Hepatocyte (in vitro differentiated cells): Measurements from ENCODE around the gene PTPRD. TPM values are rescaled to one million over a fixed set of nuclear protein-coding genes. Genes with fewer than 3 reads are reported as not detected.

Source experiments
- DNase-seq: peaks from one replicate; pipeline ENCODE4 v3.0.0-alpha.2; 2016; ENCODE audit warnings: low spot score
- H2AFZ ChIP-seq: fragments of 200-600 bp; sonication (generic); 2 replicates; pipeline ENCODE4 v1.6.0; 2016; ENCODE audit warnings: antibody characterized with exemption, mild to moderate bottlenecking
- H3K27ac ChIP-seq: fragments of 200-600 bp; sonication (generic); 2 replicates; pipeline ENCODE4 v1.5.1; 2016; ENCODE audit warnings: mild to moderate bottlenecking
- H3K27me3 ChIP-seq: fragments of 200-600 bp; sonication (generic); 2 replicates; pipeline ENCODE4 v1.6.1; 2016
- H3K36me3 ChIP-seq: fragments of 200-600 bp; sonication (generic); replicated peaks from 2 replicates; pipeline ENCODE4 v1.5.1; 2016; ENCODE audit warnings: low read depth; ENCODE audit not compliant: insufficient read depth
- H3K4me1 ChIP-seq: fragments of 200-600 bp; sonication (generic); 2 replicates; pipeline ENCODE4 v1.5.1; 2016; ENCODE audit warnings: mild to moderate bottlenecking, moderate library complexity; ENCODE audit not compliant: insufficient read depth
- H3K4me2 ChIP-seq: fragments of 200-600 bp; sonication (generic); 2 replicates; pipeline ENCODE4 v1.6.0; 2016
- H3K4me3 ChIP-seq: fragments of 200-600 bp; sonication (generic); 2 replicates; pipeline ENCODE4 v1.5.1; 2016; ENCODE audit warnings: mild to moderate bottlenecking
- H3K79me2 ChIP-seq: fragments of 200-600 bp; sonication (generic); 2 replicates; pipeline ENCODE4 v1.6.0; 2017; ENCODE audit warnings: mild to moderate bottlenecking
- H3K9me2 ChIP-seq: fragments of 200-600 bp; sonication (generic); replicated peaks from 2 replicates; pipeline ENCODE4 v1.6.0; 2017; ENCODE audit warnings: mild to moderate bottlenecking; ENCODE audit not compliant: insufficient read depth
- H3K9me3 ChIP-seq: fragments of 200-600 bp; sonication (generic); 2 replicates; pipeline ENCODE4 v1.5.1; 2016; ENCODE audit warnings: low read depth, mild to moderate bottlenecking
- H4K20me1 ChIP-seq: fragments of 200-600 bp; sonication (generic); 2 replicates; pipeline ENCODE4 v1.6.0; 2016; ENCODE audit warnings: mild to moderate bottlenecking; ENCODE audit not compliant: insufficient read depth, poor library complexity, severe bottlenecking
- EZH2 ChIP-seq: fragments of 200-600 bp; sonication (generic); IDR thresholded peaks from 2 replicates; pipeline ENCODE4 v1.6.1; 2016; ENCODE audit warnings: antibody characterized with exemption, mild to moderate bottlenecking, borderline replicate concordance
- EZH2phosphoT487 ChIP-seq: fragments of 200-600 bp; sonication (generic); IDR thresholded peaks from one replicate; pipeline ENCODE4 v1.6.1; 2018; ENCODE audit warnings: antibody characterized with exemption, mild to moderate bottlenecking, low read depth, moderate library complexity; ENCODE audit not compliant: unreplicated experiment, severe bottlenecking
- WGBS: methylation state at CpG from one replicate; pipeline ENCODE4 v1.1.6; 2016; ENCODE audit warnings: low lambda C conversion rate; ENCODE audit errors: missing lambda C conversion rate; 5-methylcytosine and 5-hydroxymethylcytosine counted together
- polyA plus RNA-seq: library from polyadenylated mRNA; unstranded; fragments of >200 nt; fragmentation: Nextera tagmentation; extraction: Ambion mirVana; gene quantifications from 2 replicates; pipeline ENCODE4 v1.2.1, GENCODE V29; 2016
- total RNA-seq: library from RNA; depleted of rRNA; stranded (reverse); fragments of >200 nt; gene quantifications from 2 replicates; pipeline ENCODE4 v1.2.3, GENCODE V29; 2014
- TF ChIP-seq, protein P1 (sequence below): fragments of 200-600 bp; sonication (generic); IDR thresholded peaks from 2 replicates; pipeline ENCODE4 v1.5.1; 2016; ENCODE audit warnings: antibody characterized with exemption, mild to moderate bottlenecking; ENCODE audit not compliant: poor library complexity

Gene PTPRD
- total and polyA plus RNA-seq, 2 experiments from 2014 or later, result 6.5 to 77.6 TPM

- WGBS, result 97% methylated on average over 7 of the region's 7 CpGs
Observed at GRCh38 chr9:8448226-8448625, 2164.6 kb downstream of the PTPRD start.

DNA sequence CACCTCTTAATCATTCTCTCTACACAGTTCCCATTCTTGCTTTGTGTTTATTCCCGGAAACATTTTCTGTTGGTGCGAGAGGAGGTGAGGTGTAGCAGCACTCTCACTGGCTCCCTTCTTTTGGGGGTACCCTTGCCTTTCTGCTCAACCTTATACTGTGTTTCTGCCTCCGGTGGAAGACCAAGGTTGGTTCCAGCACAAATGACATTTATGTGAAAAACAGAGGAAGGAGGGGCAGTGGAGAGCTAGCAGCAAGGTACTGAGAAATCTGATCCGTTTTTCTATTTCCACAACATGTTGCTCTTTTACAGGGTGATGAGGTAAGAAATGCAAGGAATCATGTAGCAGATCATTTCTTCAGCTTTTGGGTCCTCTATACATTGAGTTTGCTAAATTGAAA, 2165.2 kb downstream of the PTPRD start:
- WGBS, result 76% methylated on average over 4 of the region's 4 CpGs
- H4K20me1 ChIP-seq, result no peaks in the 10 kb centered on the region

More at GRCh38 chr9:8448226-8448625, 2164.6 kb downstream of the PTPRD start:
- Histone ChIP-seq H3K79me2 (no peaks in the 10 kb centered on the region), H3K27ac (no peak overlapping the region), H4K20me1 (no peaks in the 10 kb centered on the region), H3K36me3 (no peaks in the 10 kb centered on the region), H2AFZ (no peak overlapping the region), H3K4me2 (no peak overlapping the region), H3K27me3 (no peaks in the 10 kb centered on the region), H3K9me3 (no peaks in the 10 kb centered on the region), H3K4me3 (no peak overlapping the region), H3K4me1 (no peaks in the 10 kb centered on the region), H3K9me2 (no peaks in the 10 kb centered on the region)
- DNase-seq, result no peak
- TF ChIP-seq, protein P1, sequence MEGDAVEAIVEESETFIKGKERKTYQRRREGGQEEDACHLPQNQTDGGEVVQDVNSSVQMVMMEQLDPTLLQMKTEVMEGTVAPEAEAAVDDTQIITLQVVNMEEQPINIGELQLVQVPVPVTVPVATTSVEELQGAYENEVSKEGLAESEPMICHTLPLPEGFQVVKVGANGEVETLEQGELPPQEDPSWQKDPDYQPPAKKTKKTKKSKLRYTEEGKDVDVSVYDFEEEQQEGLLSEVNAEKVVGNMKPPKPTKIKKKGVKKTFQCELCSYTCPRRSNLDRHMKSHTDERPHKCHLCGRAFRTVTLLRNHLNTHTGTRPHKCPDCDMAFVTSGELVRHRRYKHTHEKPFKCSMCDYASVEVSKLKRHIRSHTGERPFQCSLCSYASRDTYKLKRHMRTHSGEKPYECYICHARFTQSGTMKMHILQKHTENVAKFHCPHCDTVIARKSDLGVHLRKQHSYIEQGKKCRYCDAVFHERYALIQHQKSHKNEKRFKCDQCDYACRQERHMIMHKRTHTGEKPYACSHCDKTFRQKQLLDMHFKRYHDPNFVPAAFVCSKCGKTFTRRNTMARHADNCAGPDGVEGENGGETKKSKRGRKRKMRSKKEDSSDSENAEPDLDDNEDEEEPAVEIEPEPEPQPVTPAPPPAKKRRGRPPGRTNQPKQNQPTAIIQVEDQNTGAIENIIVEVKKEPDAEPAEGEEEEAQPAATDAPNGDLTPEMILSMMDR, result no peak
- no peak for TF ChIP-seq EZH2phosphoT487
- no peak for TF ChIP-seq EZH2

GRCh38 chr9:8437876-8438275, 2174.9 kb downstream of the PTPRD start:
- Histone ChIP-seq H3K4me1 (no peaks in the 10 kb centered on the region), H4K20me1 (no peaks in the 10 kb centered on the region), H3K9me2 (no peaks in the 10 kb centered on the region), H2AFZ (no peak overlapping the region), H3K36me3 (no peaks in the 10 kb centered on the region), H3K79me2 (no peaks in the 10 kb centered on the region), H3K27ac (no peak overlapping the region), H3K4me3 (no peak overlapping the region), H3K9me3 (no peaks in the 10 kb centered on the region), H3K27me3 (no peaks in the 10 kb centered on the region), H3K4me2 (no peak overlapping the region)
- DNase-seq, result no peak
- TF ChIP-seq EZH2 (no peak), EZH2phosphoT487 (no peak)
- TF ChIP-seq, protein P1, result no peak

More for the DNA sequence above, 2165.2 kb downstream of the PTPRD start:
- Histone ChIP-seq H3K4me2 (no peak overlapping the region), H3K9me2 (no peaks in the 10 kb centered on the region), H3K9me3 (no peaks in the 10 kb centered on the region), H3K4me3 (no peak overlapping the region), H3K36me3 (no peaks in the 10 kb centered on the region), H3K79me2 (no peaks in the 10 kb centered on the region), H3K27me3 (no peaks in the 10 kb centered on the region), H2AFZ (no peak overlapping the region), H3K27ac (no peak overlapping the region), H3K4me1 (no peaks in the 10 kb centered on the region)
- no peak for TF ChIP-seq EZH2phosphoT487
- TF ChIP-seq, protein P1, result no peak
- no peak for TF ChIP-seq EZH2
- no peak for DNase-seq

DNA sequence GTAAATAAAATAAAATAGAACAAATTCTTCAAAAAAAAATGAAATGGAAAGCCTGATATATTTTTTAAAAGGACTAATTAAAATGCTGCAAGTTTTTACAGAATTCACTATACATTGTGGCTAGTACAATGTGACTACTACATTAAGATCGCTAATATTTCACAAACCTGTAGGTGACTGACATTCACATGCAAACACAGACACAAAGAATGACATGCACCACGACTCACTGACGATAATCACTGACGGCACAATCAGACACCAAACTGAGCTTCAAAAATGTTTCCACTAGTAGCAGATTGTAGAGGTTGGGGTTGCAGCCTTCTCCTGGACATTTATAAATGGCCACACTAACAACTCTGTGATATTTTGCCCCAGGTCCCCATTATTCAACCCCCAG, 2175.5 kb downstream of the PTPRD start:
- Histone ChIP-seq H3K36me3 (no peaks in the 10 kb centered on the region), H3K4me3 (no peak overlapping the region), H3K9me3 (no peaks in the 10 kb centered on the region), H2AFZ (no peak overlapping the region), H3K4me2 (no peak overlapping the region), H3K79me2 (no peaks in the 10 kb centered on the region), H3K9me2 (no peaks in the 10 kb centered on the region), H4K20me1 (no peaks in the 10 kb centered on the region), H3K4me1 (no peaks in the 10 kb centered on the region), H3K27ac (no peak overlapping the region), H3K27me3 (no peaks in the 10 kb centered on the region)
- 79% methylated on average over 4 of the region's 4 CpGs for WGBS
- DNase-seq, result no peak
- TF ChIP-seq, protein P1, result no peak
- TF ChIP-seq EZH2phosphoT487 (no peak), EZH2 (no peak)
